Panc1 (cell line): ENCODE data around the gene UBR3. TPM values are rescaled to one million over a fixed set of nuclear protein-coding genes. Genes with fewer than 3 reads are reported as not detected.

ENCODE experiments used
- ATAC-seq: fragments of 200-7000 bp; cut with Tn5 transposase; 2 replicates; pipeline ENCODE4 v1.9.1; 2020; ENCODE audit warnings: mild to moderate bottlenecking, moderate library complexity
- BruUV-seq: library from RNA; stranded (reverse); fragments of 400-500 nt; replicated peaks from 2 replicates; lab custom pipeline; 2021; lab: Mats Ljungman, UMichigan
- CTCF ChIA-PET: fragments of 300-600 bp; sonication (Branson Sonifier 250); formaldehyde crosslinking; loops from one replicate; lab custom pipeline; 2022; ENCODE audit warnings: antibody characterized with exemption; lab: Charles Lee
- POLR2A ChIA-PET: fragments of 300-600 bp; sonication (Branson Sonifier 250); formaldehyde crosslinking; loops from one replicate; lab custom pipeline; 2022; ENCODE audit warnings: antibody characterized with exemption; lab: Charles Lee
- DNase-seq: peaks from one replicate; pipeline ENCODE4 v3.0.0-alpha.2; 2010; ENCODE audit warnings: low read depth, low spot score
- H3K27ac ChIP-seq: 2 replicates; pipeline ENCODE4 v1.5.1; 2011; ENCODE audit warnings: mild to moderate bottlenecking, low read length, inconsistent platforms
- H3K27me3 ChIP-seq: fragments of 200-500 bp; sonication (Bioruptor generic); 2 replicates; pipeline ENCODE4 v1.6.0; 2014; ENCODE audit warnings: low read length, inconsistent platforms; ENCODE audit not compliant: control insufficient read depth, insufficient read depth
- H3K36me3 ChIP-seq: fragments of 200-500 bp; sonication (Bioruptor generic); 2 replicates; pipeline ENCODE4 v1.5.1; 2014; ENCODE audit warnings: inconsistent platforms, mild to moderate bottlenecking, low read length, moderate library complexity; ENCODE audit not compliant: control insufficient read depth, insufficient read depth
- H3K4me1 ChIP-seq: 2 replicates; pipeline ENCODE4 v1.5.1; 2011; ENCODE audit warnings: inconsistent platforms, mild to moderate bottlenecking, low read length, moderate library complexity; ENCODE audit not compliant: control insufficient read depth, insufficient read depth
- H3K4me3 ChIP-seq, 2 experiments: 2 replicates each; pipeline ENCODE4 v1.5.1; 2011 to 2012; ENCODE audit warnings: low read depth in 2 of 2, low read length in 2 of 2, mild to moderate bottlenecking in 2 of 2, inconsistent platforms in 1 of 2, moderate library complexity in 1 of 2
- H3K9me3 ChIP-seq: fragments of 200-500 bp; sonication (Bioruptor generic); 2 replicates; pipeline ENCODE4 v1.5.1; 2014; ENCODE audit warnings: low read depth, mild to moderate bottlenecking, inconsistent platforms, low read length, moderate library complexity; ENCODE audit not compliant: control insufficient read depth, insufficient read depth
- CTCF ChIP-seq: fragments of 450-650 bp; IDR thresholded peaks from 2 replicates; pipeline ENCODE4 v1.5.1; 2017; ENCODE audit warnings: mild to moderate bottlenecking
- POLR2AphosphoS5 ChIP-seq: IDR thresholded peaks from 2 replicates; pipeline ENCODE4 v1.6.1; 2012; ENCODE audit warnings: mild to moderate bottlenecking, low read depth, low read length, moderate library complexity
- SIN3A ChIP-seq: IDR thresholded peaks from 2 replicates; pipeline ENCODE4 v1.6.1; 2012; ENCODE audit warnings: low read depth, mild to moderate bottlenecking, low read length, moderate library complexity, borderline replicate concordance; ENCODE audit not compliant: insufficient read depth
- TCF7L2 ChIP-seq: IDR thresholded peaks from 2 replicates; pipeline ENCODE4 v1.6.1; 2011; ENCODE audit warnings: mild to moderate bottlenecking, low read depth, low read length, inconsistent platforms
- in situ Hi-C: cut with HindIII; loops from 2 replicates; pipeline ENCODE4 v1.10.0; 2016; ENCODE audit warnings: low sequenced_read_pairs, low pct_unique_long_range_greater_than_20kb
- intact Hi-C: fragments of 100-400 bp; cut with micrococcal nuclease; formaldehyde crosslinking; loops from one replicate; pipeline ENCODE4 v1.10.0; 2022; ENCODE audit not compliant: unreplicated experiment
- total RNA-seq: library from RNA; stranded (reverse); gene quantifications from one replicate; pipeline ENCODE4 v1.2.1, GENCODE V29; 2021; ENCODE audit not compliant: unreplicated experiment
- TF ChIP-seq, protein P1 (sequence below), 2 experiments: IDR thresholded peaks; 2 replicates each; pipeline ENCODE4 v1.6.1; 2011 to 2012; ENCODE audit warnings: low read depth in 2 of 2, control low read depth in 1 of 2, low read length in 1 of 2, mild to moderate bottlenecking in 1 of 2, moderate library complexity in 1 of 2; ENCODE audit not compliant: insufficient read depth in 1 of 2

UBR3 gene
- total RNA-seq, 1 experiment from 2014 or later = 27.9 TPM

- TF ChIP-seq POLR2AphosphoS5 = no peak
- no peaks in the 10 kb centered on the region for H3K36me3 ChIP-seq
- POLR2A ChIA-PET = no interaction called here
- DNase-seq (no peak), ATAC-seq (no peak)
- no peaks in the 10 kb centered on the region for H3K9me3 ChIP-seq
- no peak overlapping the region for H3K4me3 ChIP-seq
- no peaks in the 10 kb centered on the region for H3K4me1 ChIP-seq
- H3K27me3 ChIP-seq = no peaks in the 10 kb centered on the region
- no TSS peak for BruUV-seq
- no peak overlapping the region for H3K27ac ChIP-seq
- intact Hi-C loops (no loop called here), in situ Hi-C loops (no loop called here)
- CTCF ChIA-PET = interaction anchor here (0.5 kb wide), 1 partner anchor 196 kb away, joined by 3 read pairs; no protein-coding TSS in a partner anchor
These were observed 156.9 kb downstream of the UBR3 start for GRCh38 chr2:169984145-169984544.

- ATAC-seq (no peak), DNase-seq (no peak)
- Histone ChIP-seq H3K4me3 (no peak overlapping the region), H3K9me3 (peaks cover 4% of the 10 kb centered on the region; the same call in 1 of the 2 replicates), H3K4me1 (no peaks in the 10 kb centered on the region), H3K36me3 (no peaks in the 10 kb centered on the region), H3K27ac (no peak overlapping the region), H3K27me3 (no peaks in the 10 kb centered on the region)
- TF ChIP-seq SIN3A = no peak
- TF ChIP-seq TCF7L2 = no peak
- TF ChIP-seq POLR2AphosphoS5 = no peak
- TF ChIP-seq CTCF = no peak
- TF ChIP-seq, protein P1, sequence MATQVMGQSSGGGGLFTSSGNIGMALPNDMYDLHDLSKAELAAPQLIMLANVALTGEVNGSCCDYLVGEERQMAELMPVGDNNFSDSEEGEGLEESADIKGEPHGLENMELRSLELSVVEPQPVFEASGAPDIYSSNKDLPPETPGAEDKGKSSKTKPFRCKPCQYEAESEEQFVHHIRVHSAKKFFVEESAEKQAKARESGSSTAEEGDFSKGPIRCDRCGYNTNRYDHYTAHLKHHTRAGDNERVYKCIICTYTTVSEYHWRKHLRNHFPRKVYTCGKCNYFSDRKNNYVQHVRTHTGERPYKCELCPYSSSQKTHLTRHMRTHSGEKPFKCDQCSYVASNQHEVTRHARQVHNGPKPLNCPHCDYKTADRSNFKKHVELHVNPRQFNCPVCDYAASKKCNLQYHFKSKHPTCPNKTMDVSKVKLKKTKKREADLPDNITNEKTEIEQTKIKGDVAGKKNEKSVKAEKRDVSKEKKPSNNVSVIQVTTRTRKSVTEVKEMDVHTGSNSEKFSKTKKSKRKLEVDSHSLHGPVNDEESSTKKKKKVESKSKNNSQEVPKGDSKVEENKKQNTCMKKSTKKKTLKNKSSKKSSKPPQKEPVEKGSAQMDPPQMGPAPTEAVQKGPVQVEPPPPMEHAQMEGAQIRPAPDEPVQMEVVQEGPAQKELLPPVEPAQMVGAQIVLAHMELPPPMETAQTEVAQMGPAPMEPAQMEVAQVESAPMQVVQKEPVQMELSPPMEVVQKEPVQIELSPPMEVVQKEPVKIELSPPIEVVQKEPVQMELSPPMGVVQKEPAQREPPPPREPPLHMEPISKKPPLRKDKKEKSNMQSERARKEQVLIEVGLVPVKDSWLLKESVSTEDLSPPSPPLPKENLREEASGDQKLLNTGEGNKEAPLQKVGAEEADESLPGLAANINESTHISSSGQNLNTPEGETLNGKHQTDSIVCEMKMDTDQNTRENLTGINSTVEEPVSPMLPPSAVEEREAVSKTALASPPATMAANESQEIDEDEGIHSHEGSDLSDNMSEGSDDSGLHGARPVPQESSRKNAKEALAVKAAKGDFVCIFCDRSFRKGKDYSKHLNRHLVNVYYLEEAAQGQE (IDR thresholded peaks at IDR 0.05; ENCODE audit: insufficient read depth in 1 of 2, low read depth in 2 of 2, low read length in 1 of 2) = no peak
- no TSS peak for BruUV-seq
- in situ Hi-C loops (no loop called here), intact Hi-C loops (no loop called here)
- POLR2A ChIA-PET = no interaction called here
- CTCF ChIA-PET = no interaction called here
These were observed 167.5 kb downstream of the UBR3 start for GRCh38 chr2:169994752-169995151.

GRCh38 chr2:169997140-169997887 is 170.1 kb downstream of the UBR3 start:
- ChIA-PET CTCF (no interaction called here), POLR2A (no interaction called here)
- Histone ChIP-seq H3K27me3 (no peaks in the 10 kb centered on the region), H3K9me3 (peaks cover 4% of the 10 kb centered on the region; the same call in 1 of the 2 replicates), H3K36me3 (no peaks in the 10 kb centered on the region), H3K4me1 (no peaks in the 10 kb centered on the region), H3K27ac (no peak overlapping the region), H3K4me3 (no peak overlapping the region)
- no TSS peak for BruUV-seq
- intact Hi-C loops = no loop called here
- in situ Hi-C loops = no loop called here
- TF ChIP-seq TCF7L2 (no peak), SIN3A (no peak), CTCF (no peak), POLR2AphosphoS5 (no peak)
- TF ChIP-seq, protein P1 (IDR thresholded peaks at IDR 0.05; ENCODE audit: insufficient read depth in 1 of 2, low read depth in 2 of 2, low read length in 1 of 2) = no peak
- ATAC-seq (no peak), DNase-seq (no peak)
